ENCODE measurements around the gene USP34.

USP34 gene

GRCh38 chr2:61283443-61284160 lies 187.3 kb downstream of the USP34 start:
- no peak for DNase-seq

- no peak for DNase-seq
These were observed 188.7 kb downstream of the USP34 start for GRCh38 chr2:61282104-61282590.

- DNase-seq: no peak
These were observed 189.6 kb downstream of the USP34 start for GRCh38 chr2:61281321-61281720.

GRCh38 chr2:61277756-61278155 lies 193.1 kb downstream of the USP34 start:
- DNase-seq: no peak

- no peak for DNase-seq
These were observed 195.2 kb downstream of the USP34 start for GRCh38 chr2:61275575-61276184.

- DNase-seq: no peak
These were observed 198.3 kb downstream of the USP34 start for GRCh38 chr2:61272421-61273070.

- no peak for DNase-seq
These were observed 202.6 kb downstream of the USP34 start for GRCh38 chr2:61268249-61268648.

GRCh38 chr2:61266632-61267505 lies 204.0 kb downstream of the USP34 start:
- DNase-seq: no peak

GRCh38 chr2:61263830-61264229 lies 207.1 kb downstream of the USP34 start:
- DNase-seq: no peak

- DNase-seq: no peak
These were observed 208.2 kb downstream of the USP34 start for GRCh38 chr2:61262699-61263098.

- no peak for DNase-seq
These were observed 213.4 kb downstream of the USP34 start for GRCh38 chr2:61257446-61257845.

GRCh38 chr2:61255580-61256437 lies 215.1 kb downstream of the USP34 start:
- no peak for DNase-seq

GRCh38 chr2:61254536-61254935 lies 216.4 kb downstream of the USP34 start:
- no peak for DNase-seq

- no peak for DNase-seq
These were observed 217.8 kb downstream of the USP34 start for GRCh38 chr2:61253136-61253535.

GRCh38 chr2:61252031-61252430 lies 218.9 kb downstream of the USP34 start:
- DNase-seq: no peak

GRCh38 chr2:61249521-61250071 lies 221.3 kb downstream of the USP34 start:
- no peak for DNase-seq

GRCh38 chr2:61247204-61247812 lies 223.6 kb downstream of the USP34 start:
- no peak for DNase-seq

GRCh38 chr2:61244694-61245093 lies 226.2 kb downstream of the USP34 start:
- no peak for DNase-seq

GRCh38 chr2:61241266-61241665 lies 229.6 kb downstream of the USP34 start:
- no peak for DNase-seq

GRCh38 chr2:61238219-61239012 lies 232.5 kb downstream of the USP34 start:
- DNase-seq: no peak

Data from retina (tissue), 1 donor.